Measurements from ENCODE around the gene CKS2.

Gene CKS2

DNA sequence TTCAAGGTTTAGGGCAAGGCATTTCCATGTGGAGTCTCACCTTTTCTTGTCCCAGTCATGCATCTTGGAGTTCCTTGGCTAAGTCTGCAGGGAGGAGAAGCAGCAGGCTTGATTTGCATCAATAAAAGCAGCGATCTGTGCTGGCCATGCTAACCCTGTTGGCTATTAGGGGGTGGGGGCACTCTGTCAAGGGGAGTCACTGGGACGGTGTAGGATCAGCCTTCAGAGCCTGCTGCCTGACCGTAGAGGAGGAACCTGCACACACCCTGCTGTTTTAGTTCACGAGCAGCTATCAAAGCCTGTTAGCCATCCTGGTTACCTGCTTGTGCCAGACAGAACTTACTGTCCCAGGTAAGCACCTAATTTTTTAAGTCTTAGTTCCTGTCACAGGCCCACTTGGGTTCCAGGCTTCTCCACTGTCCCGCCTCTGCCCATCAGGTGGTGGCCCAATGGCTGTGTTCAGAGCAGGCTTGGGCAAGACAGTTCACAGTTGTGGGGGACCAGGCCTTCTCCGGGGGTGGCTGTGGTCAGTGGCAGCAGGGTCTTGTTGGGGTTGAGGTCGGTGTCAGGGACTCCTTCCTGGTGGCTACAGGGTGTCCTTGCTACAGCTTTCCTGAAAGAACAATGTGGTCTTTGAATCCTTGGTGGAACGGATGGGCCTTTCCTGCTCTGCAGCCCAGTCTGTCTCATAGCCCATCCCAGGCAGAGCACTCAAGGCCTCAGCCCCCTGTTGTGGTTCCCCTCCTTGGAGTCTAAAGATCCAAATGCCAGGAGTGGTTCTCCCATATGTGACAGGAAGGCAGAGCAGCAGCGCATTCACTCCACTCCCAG, 51.0 kb downstream of the CKS2 start:
- no peak overlapping the region for H3K9ac ChIP-seq

GRCh38 chr9:89362647-89363310, 51.8 kb downstream of the CKS2 start:
- H2AFZ ChIP-seq, result no peak overlapping the region
- no peaks in the 10 kb centered on the region for H3K4me1 ChIP-seq
- H3K9me3 ChIP-seq (ENCODE audit: control insufficient read depth, low read length), result no peaks in the 10 kb centered on the region
- no peaks in the 10 kb centered on the region for H3K36me3 ChIP-seq (ENCODE audit: control insufficient read depth, insufficient read depth, low read length)
- no peak overlapping the region for H3K27ac ChIP-seq
- no peaks in the 10 kb centered on the region for H3K27me3 ChIP-seq (ENCODE audit: control insufficient read depth, insufficient read depth, low read length)
- H3K4me3 ChIP-seq (ENCODE audit: low read depth, low read length), result no peak overlapping the region
- H3K9ac ChIP-seq, result no peak overlapping the region
- H3K79me2 ChIP-seq, result no peaks in the 10 kb centered on the region
- TF ChIP-seq, protein P1, sequence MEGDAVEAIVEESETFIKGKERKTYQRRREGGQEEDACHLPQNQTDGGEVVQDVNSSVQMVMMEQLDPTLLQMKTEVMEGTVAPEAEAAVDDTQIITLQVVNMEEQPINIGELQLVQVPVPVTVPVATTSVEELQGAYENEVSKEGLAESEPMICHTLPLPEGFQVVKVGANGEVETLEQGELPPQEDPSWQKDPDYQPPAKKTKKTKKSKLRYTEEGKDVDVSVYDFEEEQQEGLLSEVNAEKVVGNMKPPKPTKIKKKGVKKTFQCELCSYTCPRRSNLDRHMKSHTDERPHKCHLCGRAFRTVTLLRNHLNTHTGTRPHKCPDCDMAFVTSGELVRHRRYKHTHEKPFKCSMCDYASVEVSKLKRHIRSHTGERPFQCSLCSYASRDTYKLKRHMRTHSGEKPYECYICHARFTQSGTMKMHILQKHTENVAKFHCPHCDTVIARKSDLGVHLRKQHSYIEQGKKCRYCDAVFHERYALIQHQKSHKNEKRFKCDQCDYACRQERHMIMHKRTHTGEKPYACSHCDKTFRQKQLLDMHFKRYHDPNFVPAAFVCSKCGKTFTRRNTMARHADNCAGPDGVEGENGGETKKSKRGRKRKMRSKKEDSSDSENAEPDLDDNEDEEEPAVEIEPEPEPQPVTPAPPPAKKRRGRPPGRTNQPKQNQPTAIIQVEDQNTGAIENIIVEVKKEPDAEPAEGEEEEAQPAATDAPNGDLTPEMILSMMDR (IDR thresholded peaks at IDR 0.05), result no peak
- no peak overlapping the region for H3K4me2 ChIP-seq (ENCODE audit: low read length)

More for the DNA sequence above, 51.0 kb downstream of the CKS2 start:
- Histone ChIP-seq H3K4me3 (ENCODE audit: low read depth, low read length) (no peak overlapping the region), H3K9me3 (ENCODE audit: control insufficient read depth, low read length) (no peaks in the 10 kb centered on the region), H3K27me3 (ENCODE audit: control insufficient read depth, insufficient read depth, low read length) (no peaks in the 10 kb centered on the region), H3K4me1 (no peaks in the 10 kb centered on the region), H3K27ac (no peak overlapping the region), H2AFZ (no peak overlapping the region), H3K36me3 (ENCODE audit: control insufficient read depth, insufficient read depth, low read length) (no peaks in the 10 kb centered on the region), H3K4me2 (ENCODE audit: low read length) (no peak overlapping the region), H3K79me2 (no peaks in the 10 kb centered on the region)
- TF ChIP-seq, protein P1 (IDR thresholded peaks at IDR 0.05), result no peak

GRCh38 chr9:89363311-89363670, 52.3 kb downstream of the CKS2 start:
- Histone ChIP-seq H2AFZ (no peak overlapping the region), H3K27me3 (ENCODE audit: control insufficient read depth, insufficient read depth, low read length) (no peaks in the 10 kb centered on the region), H3K36me3 (ENCODE audit: control insufficient read depth, insufficient read depth, low read length) (no peaks in the 10 kb centered on the region), H3K4me2 (ENCODE audit: low read length) (no peak overlapping the region), H3K4me1 (no peaks in the 10 kb centered on the region), H3K9ac (no peak overlapping the region), H3K79me2 (no peaks in the 10 kb centered on the region), H3K9me3 (ENCODE audit: control insufficient read depth, low read length) (no peaks in the 10 kb centered on the region), H3K27ac (no peak overlapping the region), H3K4me3 (ENCODE audit: low read depth, low read length) (no peak overlapping the region)
- TF ChIP-seq, protein P1 (IDR thresholded peaks at IDR 0.05), result no peak

DNA sequence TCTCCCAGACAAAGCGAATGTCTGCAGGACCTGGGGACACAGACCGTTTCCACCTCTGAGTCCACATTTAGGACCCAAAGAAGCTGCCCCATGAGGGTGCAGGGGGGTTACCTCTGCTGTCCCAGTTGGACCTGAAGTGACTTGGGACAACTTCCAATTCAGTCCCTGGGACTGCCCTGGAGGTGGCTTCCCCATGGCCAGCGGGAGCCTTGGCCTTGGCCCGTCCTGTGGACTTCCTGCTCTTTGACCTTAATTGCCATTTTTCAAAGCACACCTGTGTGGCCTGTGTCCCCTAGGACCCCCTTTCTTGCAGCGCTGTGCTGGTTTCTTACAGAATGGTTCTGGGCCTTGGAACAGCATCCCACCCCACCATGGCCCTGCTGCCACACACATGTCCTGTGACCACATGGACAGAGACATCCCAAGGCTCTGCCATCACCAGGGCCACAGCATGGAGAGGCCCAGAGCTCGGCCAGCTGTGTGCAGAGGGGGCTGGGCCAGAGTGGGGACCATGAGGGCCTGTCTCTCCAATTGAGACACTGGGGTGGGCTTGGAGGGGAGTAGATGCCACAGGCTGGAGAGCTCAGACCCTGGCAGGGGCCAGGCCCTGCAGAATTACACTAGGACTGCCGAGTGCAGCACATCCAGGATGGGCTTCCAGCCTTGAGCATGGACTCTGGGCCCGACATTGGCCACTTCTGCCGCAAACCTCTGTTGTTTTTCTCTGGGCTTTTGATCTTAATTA, 53.1 kb downstream of the CKS2 start:
- Histone ChIP-seq H3K9me3 (ENCODE audit: control insufficient read depth, low read length) (no peaks in the 10 kb centered on the region), H3K4me3 (ENCODE audit: low read depth, low read length) (no peak overlapping the region), H3K79me2 (no peaks in the 10 kb centered on the region), H3K9ac (no peak overlapping the region), H3K27ac (no peak overlapping the region), H2AFZ (no peak overlapping the region), H3K4me1 (no peaks in the 10 kb centered on the region), H3K27me3 (ENCODE audit: control insufficient read depth, insufficient read depth, low read length) (no peaks in the 10 kb centered on the region), H3K36me3 (ENCODE audit: control insufficient read depth, insufficient read depth, low read length) (no peaks in the 10 kb centered on the region), H3K4me2 (ENCODE audit: low read length) (no peak overlapping the region)
- TF ChIP-seq, protein P1 (IDR thresholded peaks at IDR 0.05), result no peak
